Gastroesophageal sphincter (tissue), 4 donors: ENCODE results near the gene PLBD2. TPM values are rescaled to one million over a fixed set of nuclear protein-coding genes. Genes with fewer than 3 reads are reported as not detected.

Experiments used
- ATAC-seq: fragments of 150-250 bp; one replicate; pipeline ENCODE4 v1.9.1; 2016; ENCODE audit warnings: mild to moderate bottlenecking, moderate library complexity
- H3K27ac ChIP-seq, 4 donors: fragments of 200-600 bp; sonication (generic) in 3 of 4; 1 replicate in 3 of 4; 2 replicates in 1 of 4; pipeline ENCODE4 v1.5.1; 2016 to 2019
- H3K27me3 ChIP-seq: fragments of 200-600 bp; sonication (generic); one replicate; pipeline ENCODE4 v1.5.1; 2019
- H3K36me3 ChIP-seq, 2 donors: fragments of 200-600 bp; sonication (generic); one replicate each; pipeline ENCODE4 v1.5.1; 2019; ENCODE audit warnings: control low read depth in 1 of 2
- H3K4me1 ChIP-seq, 3 donors: fragments of 200-600 bp; sonication (generic); 1 replicate in 2 of 3; 2 replicates in 1 of 3; pipeline ENCODE4 v1.5.1; 2016 to 2019; ENCODE audit warnings: control low read depth in 2 of 3
- H3K4me3 ChIP-seq, 2 donors: fragments of 200-600 bp; sonication (generic); one replicate each; pipeline ENCODE4 v1.5.1; 2019; ENCODE audit warnings: mild to moderate bottlenecking in 1 of 2, moderate library complexity in 1 of 2
- H3K9me3 ChIP-seq, 3 donors: fragments of 200-600 bp; sonication (generic); one replicate each; pipeline ENCODE4 v1.5.1; 2017 to 2019; ENCODE audit warnings: control low read depth in 2 of 3
- CTCF ChIP-seq, 4 experiments: fragments of 200-600 bp in 2 of 4; fragments of 450-650 bp in 2 of 4; sonication (generic) in 1 of 4; IDR thresholded peaks; one replicate each; pipeline ENCODE4 v1.5.1; 2017 to 2019; ENCODE audit warnings: antibody characterized with exemption in 4 of 4, mild to moderate bottlenecking in 2 of 4, moderate library complexity in 2 of 4
- EP300 ChIP-seq: sonication (generic); formaldehyde crosslinking; IDR thresholded peaks from one replicate; pipeline ENCODE4 v1.6.1; 2017; ENCODE audit warnings: antibody characterized with exemption, mild to moderate bottlenecking
- POLR2A ChIP-seq, 2 donors: fragments of 450-650 bp; IDR thresholded peaks; one replicate each; pipeline ENCODE4 v1.6.1; 2017; ENCODE audit warnings: antibody characterized with exemption in 2 of 2, mild to moderate bottlenecking in 2 of 2, moderate library complexity in 1 of 2
- POLR2AphosphoS5 ChIP-seq: sonication (generic); formaldehyde crosslinking; IDR thresholded peaks from one replicate; pipeline ENCODE4 v1.6.1; 2017; ENCODE audit warnings: antibody characterized with exemption
- WGBS, 2 donors: methylation state at CpG; one replicate each; pipeline ENCODE4 v1.1.5; 2018; ENCODE audit warnings: low coverage in 1 of 2; 5-methylcytosine and 5-hydroxymethylcytosine counted together
- total RNA-seq, 4 donors: library from RNA; depleted of rRNA; stranded (reverse); fragments of >200 nt; gene quantifications; one replicate each; pipeline ENCODE4 v1.1.0, GENCODE V29; 2016

PLBD2 gene
- total RNA-seq, 4 donors from 2014 or later, result 23.1 to 54.4 (median 31.3) TPM

GRCh38 chr12:113333877-113334785 lies 24.3 kb upstream of the PLBD2 start:
- 22 to 47% methylated on average over 12 to 21 of the region's 27 CpGs for WGBS, 2 donors
- Histone ChIP-seq H3K4me3 (peak overlapping the region; percentile 30 to 74), H3K27me3 (no peaks in the 10 kb centered on the region), H3K36me3 (peaks cover 0 to 37% of the 10 kb centered on the region in 2 donors), H3K9me3 (no peaks in the 10 kb centered on the region), H3K4me1 (peaks cover 0 to 35% (median 15%) of the 10 kb centered on the region in 3 donors), H3K27ac (peak overlapping the region in 3 of 4 donors; percentile 79 to 82 (median 80))
- ATAC-seq, result no peak
- TF ChIP-seq EP300 (no peak), CTCF (IDR thresholded peaks at IDR 0.05) (no peak), POLR2AphosphoS5 (no peak), POLR2A (IDR thresholded peaks at IDR 0.05) (no peak)

GRCh38 chr12:113334786-113335539 lies 23.4 kb upstream of the PLBD2 start, which contains the start of gene SLC8B1:
Gene SLC8B1, minus strand, starts transcription at chr12:113335109. Its CDS starts 2,231 bp downstream, at chr12:113332878.
- Histone ChIP-seq H3K4me1 (peaks cover 0 to 35% (median 12%) of the 10 kb centered on the region in 3 donors), H3K4me3 (peak within 1 kb of the TSS; percentile 30 to 74), H3K36me3 (peaks cover 0 to 30% of the 10 kb centered on the region in 2 donors), H3K9me3 (no peaks in the 10 kb centered on the region), H3K27ac (peak within 1 kb of the TSS in 3 of 4 donors; percentile 79 to 82 (median 80)), H3K27me3 (no peaks in the 10 kb centered on the region)
- peak; percentile 99 for ATAC-seq
- TF ChIP-seq POLR2A (IDR thresholded peaks at IDR 0.05) (peak; percentile 86 to 90), POLR2AphosphoS5 (peak; percentile 92), EP300 (no peak), CTCF (IDR thresholded peaks at IDR 0.05) (no peak)
- WGBS, 2 donors, result 0% methylated on average over 2 to 3 of the region's 62 CpGs

- Histone ChIP-seq H3K27me3 (no peaks in the 10 kb centered on the region), H3K4me1 (peaks cover 0 to 11% (median 0%) of the 10 kb centered on the region in 3 donors), H3K9me3 (no peaks in the 10 kb centered on the region), H3K4me3 (no peak overlapping the region), H3K27ac (no peak overlapping the region), H3K36me3 (no peaks in the 10 kb centered on the region)
- TF ChIP-seq POLR2A (IDR thresholded peaks at IDR 0.05) (no peak), CTCF (IDR thresholded peaks at IDR 0.05) (no peak), EP300 (no peak), POLR2AphosphoS5 (no peak)
- 97 to 100% methylated on average over 5 of the region's 5 CpGs for WGBS, 2 donors
- no peak for ATAC-seq
Measured at GRCh38 chr12:113339540-113339939, 18.8 kb upstream of the PLBD2 start.

- TF ChIP-seq POLR2A (IDR thresholded peaks at IDR 0.05) (no peak), CTCF (IDR thresholded peaks at IDR 0.05) (no peak), EP300 (no peak), POLR2AphosphoS5 (no peak)
- Histone ChIP-seq H3K9me3 (no peaks in the 10 kb centered on the region), H3K27ac (no peak overlapping the region), H3K27me3 (no peaks in the 10 kb centered on the region), H3K36me3 (no peaks in the 10 kb centered on the region), H3K4me3 (no peak overlapping the region), H3K4me1 (peaks cover 0 to 7% (median 0%) of the 10 kb centered on the region in 3 donors)
- WGBS, 2 donors, result 47 to 93% methylated on average over 2 to 3 of the region's 3 CpGs
- ATAC-seq, result no peak
Measured at GRCh38 chr12:113340061-113340460, 18.3 kb upstream of the PLBD2 start.
